ENCODE results near the gene LHX6.
A peak's percentile ranks its signal among the peaks of the same experiment; 100 is the strongest.

Gene LHX6

DNA sequence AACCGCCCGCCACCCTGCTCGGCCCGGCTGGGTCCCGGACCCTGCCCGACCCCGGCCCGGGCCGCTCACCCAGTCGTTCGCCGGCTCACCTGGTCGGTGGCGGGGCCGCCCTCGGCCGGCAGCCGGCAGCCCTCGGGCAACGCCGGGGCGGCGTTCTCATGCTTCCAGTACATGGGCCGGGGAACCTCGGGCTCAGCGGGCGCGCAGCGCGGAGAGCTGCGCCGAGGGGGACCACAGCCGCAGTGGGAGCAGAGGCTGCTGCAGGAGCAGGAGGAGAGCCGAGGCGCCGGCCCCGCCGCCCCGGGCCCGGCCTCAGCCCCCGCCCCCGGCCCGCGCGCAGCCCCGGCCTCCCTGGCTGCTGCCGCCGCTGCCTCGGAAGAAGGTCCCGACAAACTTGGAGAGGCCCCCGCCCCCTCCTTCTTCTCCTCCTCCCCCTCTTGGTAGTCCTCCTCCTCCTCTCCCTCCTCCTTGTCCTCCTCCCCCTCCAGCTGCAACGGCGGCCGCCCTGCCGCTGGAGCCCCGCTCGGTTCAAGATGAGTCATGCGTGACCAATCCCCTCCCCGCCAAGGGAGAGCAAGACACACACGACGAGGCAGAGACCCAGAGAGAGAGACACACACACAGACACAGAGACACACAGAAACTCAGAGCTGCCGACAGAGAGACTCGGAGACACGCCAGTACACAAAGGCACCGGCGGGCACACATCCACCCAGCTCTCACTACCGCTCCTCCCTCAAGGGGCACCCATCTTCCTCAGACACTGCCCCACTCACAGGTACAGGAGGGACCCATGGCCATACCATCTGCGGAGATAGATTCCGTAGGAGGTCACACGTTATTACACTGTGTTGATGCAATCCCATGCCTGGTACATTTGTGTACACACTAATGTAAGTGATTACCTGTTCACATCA, at the start of gene LHX6:
LHX6 (minus strand) TSS at position 390 of the 917 bp plus-strand sequence; CDS start at position 173, 217 bp downstream.
- no peak for DNase-seq (ENCODE audit: insufficient read length, low spot score)
- FAIRE-seq, result peak; percentile 42

DNA sequence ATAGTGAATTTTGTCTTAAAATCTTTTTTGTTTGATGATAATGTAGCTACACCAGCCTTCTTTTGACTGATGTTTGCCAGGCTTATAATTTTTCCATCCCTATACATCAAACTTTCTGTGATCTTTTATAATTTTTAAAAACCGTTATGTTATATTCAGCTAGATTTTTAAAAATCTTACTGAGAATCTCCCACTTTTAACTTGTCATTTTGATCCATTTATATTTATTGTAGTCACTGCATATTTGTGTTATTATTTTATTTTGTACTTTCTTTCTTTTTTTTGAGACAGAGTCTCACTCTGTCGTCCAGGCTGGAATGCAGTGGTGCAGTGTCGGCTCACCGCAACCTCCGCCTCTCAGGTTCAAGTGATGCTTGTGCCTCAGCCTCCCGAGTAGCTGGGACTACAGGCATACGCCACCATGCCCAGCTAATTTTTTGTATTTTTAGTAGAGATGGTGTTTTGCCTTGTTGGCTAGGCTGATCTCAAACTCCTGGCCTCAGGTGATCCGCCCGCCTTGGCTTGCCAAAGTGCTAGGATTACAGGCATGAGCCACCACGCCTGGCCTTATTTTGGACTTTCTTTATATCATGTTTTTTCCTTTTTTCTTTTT, 48.6 kb upstream of the LHX6 start:
- DNase-seq (ENCODE audit: insufficient read length, low spot score) (no peak), FAIRE-seq (no peak)

DNA sequence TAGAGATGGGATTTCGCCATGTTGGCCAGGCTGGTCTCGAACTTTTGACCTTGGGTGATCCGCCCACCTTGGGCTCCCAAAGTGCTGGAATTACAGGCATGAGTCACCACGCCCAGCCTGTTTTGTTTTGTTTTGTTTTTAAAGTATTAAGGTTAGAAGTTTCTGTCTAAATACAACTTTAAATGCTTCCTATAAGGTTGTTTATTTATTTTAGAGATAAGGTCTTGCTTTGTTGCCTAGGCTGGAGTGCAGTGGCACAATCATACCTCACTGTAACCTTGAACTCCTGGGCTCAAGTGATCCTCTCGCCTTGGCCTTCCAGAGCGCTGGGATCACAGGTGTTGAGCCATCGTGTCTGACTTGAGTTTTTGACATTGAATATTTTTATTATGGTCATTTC, 47.3 kb upstream of the LHX6 start:
- no peak for FAIRE-seq
- no peak for DNase-seq (ENCODE audit: insufficient read length, low spot score)

DNA sequence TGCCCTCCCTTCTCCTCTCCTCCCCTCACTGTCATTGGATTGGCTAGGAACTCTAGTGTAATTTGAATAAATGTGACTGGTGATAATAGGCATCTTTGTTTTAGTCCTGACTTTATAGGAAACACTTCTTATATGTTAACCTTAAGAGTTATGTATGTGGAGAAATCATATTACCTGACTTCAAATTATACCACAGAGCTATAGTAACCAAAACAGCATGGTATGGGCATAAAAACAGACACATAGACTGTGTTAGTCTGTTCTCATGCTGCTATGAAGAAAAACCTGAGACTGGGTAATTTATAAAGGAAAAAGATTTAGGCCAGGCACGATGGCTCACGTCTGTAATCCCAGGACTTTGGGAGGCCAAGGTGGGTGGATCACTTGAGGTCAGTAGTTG, 45.3 kb upstream of the LHX6 start:
- DNase-seq (ENCODE audit: insufficient read length, low spot score) (no peak), FAIRE-seq (no peak)

GRCh38 chr9:122268041-122268814, 39.5 kb upstream of the LHX6 start:
- FAIRE-seq (no peak), DNase-seq (ENCODE audit: insufficient read length, low spot score) (no peak)

DNA sequence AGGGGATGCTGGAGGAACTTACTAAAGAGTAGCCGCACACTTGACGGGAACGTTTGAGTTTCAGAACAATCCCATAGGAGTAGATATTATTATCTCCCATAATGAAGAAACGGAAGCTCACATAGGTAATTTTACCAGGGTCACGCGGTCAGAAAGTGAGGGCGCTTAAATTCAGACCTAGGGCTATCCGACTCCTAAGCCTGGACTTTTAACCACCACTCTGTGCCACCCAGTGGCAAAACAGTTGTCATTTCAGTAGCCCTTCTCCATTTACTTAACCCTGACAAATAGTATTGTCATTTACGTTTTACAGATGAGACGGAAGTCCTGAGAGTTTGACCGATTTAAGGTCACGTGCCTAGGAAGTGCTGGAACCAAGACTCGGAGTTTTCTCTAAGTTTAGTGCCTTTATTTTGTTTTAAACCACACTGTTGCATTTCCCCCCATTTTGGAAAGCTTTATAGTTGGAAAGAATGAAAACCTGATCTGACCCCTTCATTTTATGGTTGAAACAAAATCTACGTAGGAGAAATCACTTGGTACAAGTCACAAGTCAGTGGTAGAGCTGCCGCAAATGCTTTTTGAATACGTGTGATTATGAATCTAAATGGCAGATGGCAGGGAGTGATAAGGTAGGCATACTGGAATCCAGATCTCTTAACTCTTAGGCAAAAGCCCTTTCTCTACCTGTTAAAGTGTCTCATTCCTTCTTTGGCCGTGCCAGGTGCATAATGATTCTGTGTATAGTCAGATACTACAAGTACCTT, 36.6 kb upstream of the LHX6 start:
- FAIRE-seq, result no peak
- DNase-seq (ENCODE audit: insufficient read length, low spot score), result peak; percentile 6

- DNase-seq (ENCODE audit: insufficient read length, low spot score) (peak; percentile 78), FAIRE-seq (peak; percentile 81)
These were observed 35.8 kb upstream of the LHX6 start, which contains the start of the genes MRRF and RBM18 for GRCh38 chr9:122264360-122265148. MRRF (plus strand) TSS chr9:122264882; CDS start chr9:122270892, 6,010 bp downstream. RBM18 (minus strand) TSS chr9:122264840; CDS start chr9:122261492, 3,348 bp downstream.

- DNase-seq (ENCODE audit: insufficient read length, low spot score), result no peak
- no peak for FAIRE-seq
These were observed 35.1 kb upstream of the LHX6 start for GRCh38 chr9:122263699-122264349.

- no peak for FAIRE-seq
- DNase-seq (ENCODE audit: insufficient read length, low spot score), result no peak
These were observed 33.3 kb upstream of the LHX6 start for GRCh38 chr9:122262073-122262472.

GRCh38 chr9:122261469-122261881, 32.7 kb upstream of the LHX6 start:
- DNase-seq (ENCODE audit: insufficient read length, low spot score), result no peak
- no peak for FAIRE-seq

- FAIRE-seq, result no peak
These were observed 30.2 kb upstream of the LHX6 start for GRCh38 chr9:122258886-122259415.

GRCh38 chr9:122256206-122256605, 27.4 kb upstream of the LHX6 start:
- DNase-seq (ENCODE audit: insufficient read length, low spot score) (no peak), FAIRE-seq (no peak)

More at GRCh38 chr9:122258886-122259415, 30.2 kb upstream of the LHX6 start:
- DNase-seq (ENCODE audit: insufficient read length, low spot score), result no peak

DNA sequence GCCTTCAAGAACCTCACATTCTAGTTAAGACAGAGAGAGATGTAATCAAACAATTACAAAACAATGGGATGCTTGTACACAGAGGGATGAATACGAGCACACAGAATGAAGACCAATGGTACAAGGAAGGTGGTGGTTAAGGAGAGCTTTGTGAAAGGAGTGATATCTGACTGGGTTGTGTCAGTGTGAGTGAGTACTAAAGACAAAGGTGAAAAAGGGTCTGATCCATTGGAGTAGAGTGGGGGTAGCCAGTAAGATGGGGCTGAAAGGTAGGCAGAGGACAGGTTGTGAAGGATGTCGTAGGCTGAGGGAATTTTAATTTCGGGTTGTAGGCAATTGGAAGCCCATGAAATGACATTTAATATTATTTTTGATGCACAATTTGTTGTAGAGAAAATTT, 26.0 kb upstream of the LHX6 start:
- FAIRE-seq (no peak), DNase-seq (ENCODE audit: insufficient read length, low spot score) (no peak)

DNA sequence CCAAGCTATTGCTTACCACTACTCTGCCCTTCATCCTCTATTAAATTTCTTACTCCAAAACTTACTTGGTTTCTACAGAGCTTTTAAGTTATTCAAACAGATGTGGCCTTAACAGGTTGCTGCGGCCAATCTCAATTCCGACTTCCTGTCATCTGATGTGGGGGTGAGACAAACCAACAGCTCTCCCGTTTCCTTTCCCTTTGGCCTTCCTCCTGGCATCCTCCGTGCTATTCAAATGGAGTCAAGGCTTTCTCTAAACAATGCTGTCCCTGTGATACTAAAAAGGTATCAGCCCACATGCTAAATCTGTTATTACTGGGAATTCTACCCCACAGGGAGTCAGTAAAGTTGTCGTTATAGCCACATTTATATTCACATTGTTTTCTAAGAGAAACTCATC, 24.0 kb upstream of the LHX6 start:
- FAIRE-seq (no peak), DNase-seq (ENCODE audit: insufficient read length, low spot score) (no peak)

DNA sequence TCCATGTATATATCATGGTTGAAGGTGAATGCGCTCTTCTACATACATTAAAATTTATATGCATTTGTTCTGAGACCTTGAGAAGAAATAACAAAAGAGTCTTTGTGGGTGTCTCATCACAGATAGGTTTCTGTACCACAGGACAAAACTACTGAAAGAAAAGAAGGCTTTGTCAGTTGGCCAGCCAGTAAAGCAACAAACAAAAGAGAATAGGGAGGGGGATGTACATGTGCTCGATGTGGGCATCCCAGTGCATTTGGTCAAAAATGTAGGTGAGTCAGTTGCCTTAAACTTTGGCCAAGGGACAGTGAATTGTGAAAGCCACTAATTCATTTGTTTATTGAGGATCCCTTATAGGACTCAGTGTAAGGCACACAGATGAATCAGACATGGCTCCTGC, 22.6 kb upstream of the LHX6 start:
- FAIRE-seq, result no peak
- DNase-seq (ENCODE audit: insufficient read length, low spot score), result no peak

GRCh38 chr9:122248448-122248865, 19.7 kb upstream of the LHX6 start:
- FAIRE-seq (no peak), DNase-seq (ENCODE audit: insufficient read length, low spot score) (no peak)

GRCh38 chr9:122246666-122247065, 17.9 kb upstream of the LHX6 start:
- DNase-seq (ENCODE audit: insufficient read length, low spot score) (no peak), FAIRE-seq (no peak)

GRCh38 chr9:122244349-122244748, 15.6 kb upstream of the LHX6 start:
- FAIRE-seq, result no peak

GRCh38 chr9:122239722-122240121, 11.0 kb upstream of the LHX6 start:
- FAIRE-seq (no peak), DNase-seq (ENCODE audit: insufficient read length, low spot score) (no peak)

More at GRCh38 chr9:122244349-122244748, 15.6 kb upstream of the LHX6 start:
- DNase-seq (ENCODE audit: insufficient read length, low spot score), result no peak
